ENCODE results near the gene JUN. TPM values are rescaled to one million over a fixed set of nuclear protein-coding genes. Genes with fewer than 3 reads are reported as not detected.
A peak's percentile ranks its signal among the peaks of the same experiment; 100 is the strongest.

Gene JUN
- total and polyA plus RNA-seq, 2 donors (not counting 1 experiment from before 2014, with no cell fraction given) = 94.4 to 4,074 TPM

DNA sequence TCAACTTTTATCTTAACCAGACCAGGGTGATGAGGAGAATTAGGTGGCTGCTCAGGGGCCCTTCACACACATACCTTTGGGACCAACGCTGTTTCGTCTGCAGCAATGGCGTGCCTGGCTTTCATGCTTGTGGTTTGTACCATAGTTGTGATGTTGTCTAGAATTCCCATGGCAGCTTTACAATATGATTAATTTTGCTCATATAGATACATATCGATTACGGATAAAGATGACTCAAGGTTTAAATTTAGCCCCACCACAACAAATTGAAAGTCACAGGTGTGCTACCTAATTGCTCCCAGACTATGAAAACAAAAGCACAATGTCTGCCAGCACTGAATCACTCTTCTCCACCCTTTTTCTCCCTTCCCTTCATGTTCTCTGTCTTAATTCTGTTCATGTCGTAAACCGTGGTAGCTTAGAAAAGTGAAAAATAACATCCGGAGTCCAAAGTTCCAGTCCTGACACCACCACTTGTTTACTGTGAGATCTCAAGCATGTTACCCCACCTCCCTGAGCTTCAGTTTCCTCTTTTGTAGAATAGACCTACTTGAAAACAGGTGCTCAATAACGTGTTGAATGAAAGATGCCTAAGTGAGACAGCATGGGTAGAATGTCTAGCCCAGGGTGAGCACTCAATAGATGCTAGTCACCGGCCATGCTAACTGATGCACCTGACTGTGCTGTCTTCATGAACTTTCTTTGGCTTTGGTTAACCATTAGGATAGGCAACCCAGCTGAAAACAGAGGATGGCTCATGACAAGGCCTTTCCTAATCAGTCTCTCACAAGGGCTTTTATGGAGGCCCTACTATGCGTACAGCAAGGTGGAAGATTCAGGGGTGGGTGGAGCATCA lies 22.1 kb upstream of the JUN start:
- no peaks in the 10 kb centered on the region for H3K9me3 Mint-ChIP-seq (ENCODE audit: insufficient read depth)
- H3K4me1 ChIP-seq (ENCODE audit: control insufficient read depth in 2 of 2, insufficient read depth in 2 of 2, low read length in 2 of 2) = peaks cover 49 to 51% of the 10 kb centered on the region in 2 donors
- intact Hi-C loops (cut with micrococcal nuclease) = loop anchor here (1.0 kb wide), 2 partner anchors 9 to 21 kb away; no protein-coding TSS in a partner anchor
- H3K4me2 ChIP-seq (replicated peaks; ENCODE audit: low read depth, low read length, poor library complexity, severe bottlenecking) = peak overlapping the region; percentile 47
- peak overlapping the region; percentile 41 to 89 for H3K27ac ChIP-seq (ENCODE audit: low read length in 2 of 2)
- H3K4me3 ChIP-seq (ENCODE audit: control extremely low read depth in 1 of 5, extremely low read depth in 1 of 5, insufficient read depth in 1 of 5, low read depth in 2 of 5, low read length in 4 of 5) = peak overlapping the region in 2 of 5 experiments; percentile 20 to 21
- H3K9me3 ChIP-seq (ENCODE audit: control extremely low read depth in 1 of 3, control insufficient read depth in 2 of 3, insufficient read depth in 1 of 3, low read length in 2 of 3) = no peaks in the 10 kb centered on the region
- CTCF ChIA-PET = interaction anchor here (0.9 to 2.5 kb wide), 9 partner anchors 10 to 892 kb away, joined by 3 to 10 read pairs (median 3); partner anchors contain the start of genes FGGY and JUN
- H3K4me3 Mint-ChIP-seq = peak overlapping the region; percentile 72
- H3K27ac Mint-ChIP-seq = peak overlapping the region; percentile 93
- H3K27me3 Mint-ChIP-seq = no peaks in the 10 kb centered on the region
- H3K9ac ChIP-seq (ENCODE audit: low read length) = peak overlapping the region; percentile 28
- no peaks in the 10 kb centered on the region for H3K36me3 ChIP-seq (replicated peaks in 1 of 2; ENCODE audit: control extremely low read depth in 1 of 2, control insufficient read depth in 1 of 2, extremely low read depth in 1 of 2, insufficient read depth in 2 of 2, low read length in 1 of 2)
- TF ChIP-seq EZH2 (IDR thresholded peaks at IDR 0.05; ENCODE audit: borderline replicate concordance, insufficient read depth, low read depth, low read length, poor library complexity, severe bottlenecking) = no peak
- TF ChIP-seq, protein P1, sequence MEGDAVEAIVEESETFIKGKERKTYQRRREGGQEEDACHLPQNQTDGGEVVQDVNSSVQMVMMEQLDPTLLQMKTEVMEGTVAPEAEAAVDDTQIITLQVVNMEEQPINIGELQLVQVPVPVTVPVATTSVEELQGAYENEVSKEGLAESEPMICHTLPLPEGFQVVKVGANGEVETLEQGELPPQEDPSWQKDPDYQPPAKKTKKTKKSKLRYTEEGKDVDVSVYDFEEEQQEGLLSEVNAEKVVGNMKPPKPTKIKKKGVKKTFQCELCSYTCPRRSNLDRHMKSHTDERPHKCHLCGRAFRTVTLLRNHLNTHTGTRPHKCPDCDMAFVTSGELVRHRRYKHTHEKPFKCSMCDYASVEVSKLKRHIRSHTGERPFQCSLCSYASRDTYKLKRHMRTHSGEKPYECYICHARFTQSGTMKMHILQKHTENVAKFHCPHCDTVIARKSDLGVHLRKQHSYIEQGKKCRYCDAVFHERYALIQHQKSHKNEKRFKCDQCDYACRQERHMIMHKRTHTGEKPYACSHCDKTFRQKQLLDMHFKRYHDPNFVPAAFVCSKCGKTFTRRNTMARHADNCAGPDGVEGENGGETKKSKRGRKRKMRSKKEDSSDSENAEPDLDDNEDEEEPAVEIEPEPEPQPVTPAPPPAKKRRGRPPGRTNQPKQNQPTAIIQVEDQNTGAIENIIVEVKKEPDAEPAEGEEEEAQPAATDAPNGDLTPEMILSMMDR (IDR thresholded peaks at IDR 0.05) = no peak
- H3K27me3 ChIP-seq (replicated peaks in 1 of 4; ENCODE audit: control extremely low read depth in 1 of 4, control insufficient read depth in 3 of 4, insufficient read depth in 4 of 4, low read length in 3 of 4) = no peaks in the 10 kb centered on the region
- 29% methylated on average over 4 of the region's 11 CpGs for WGBS (ENCODE audit: insufficient coverage)
- no peaks in the 10 kb centered on the region for H4K20me1 ChIP-seq (ENCODE audit: control insufficient read depth, insufficient read depth, low read length, poor library complexity, severe bottlenecking)
- DNase-seq = peak; percentile 73
- peak; percentile 91 for ATAC-seq (ENCODE audit: low read depth)
- peaks cover 7% of the 10 kb centered on the region for H3K79me2 ChIP-seq (ENCODE audit: control insufficient read depth, insufficient read depth, low read length)
- peaks cover 58% of the 10 kb centered on the region for H3K4me1 Mint-ChIP-seq
- H2AFZ ChIP-seq (ENCODE audit: insufficient read depth, low read depth, low read length, poor library complexity, severe bottlenecking) = peak overlapping the region; percentile 46
- POLR2A ChIA-PET = interaction anchor here (0.9 to 1.5 kb wide), 7 partner anchors 8 to 491 kb away, joined by 3 to 14 read pairs (median 3); partner anchors contain the start of genes FGGY and JUN
